ENCODE results near the gene ST8SIA1. TPM values are rescaled to one million over a fixed set of nuclear protein-coding genes. Genes with fewer than 3 reads are reported as not detected.
"Not testable (repeated sequence)": the region's sequence is repeated elsewhere in the genome, so short reads cannot be mapped to it uniquely, and the experiment has no call there.

The ST8SIA1 gene, protein sequence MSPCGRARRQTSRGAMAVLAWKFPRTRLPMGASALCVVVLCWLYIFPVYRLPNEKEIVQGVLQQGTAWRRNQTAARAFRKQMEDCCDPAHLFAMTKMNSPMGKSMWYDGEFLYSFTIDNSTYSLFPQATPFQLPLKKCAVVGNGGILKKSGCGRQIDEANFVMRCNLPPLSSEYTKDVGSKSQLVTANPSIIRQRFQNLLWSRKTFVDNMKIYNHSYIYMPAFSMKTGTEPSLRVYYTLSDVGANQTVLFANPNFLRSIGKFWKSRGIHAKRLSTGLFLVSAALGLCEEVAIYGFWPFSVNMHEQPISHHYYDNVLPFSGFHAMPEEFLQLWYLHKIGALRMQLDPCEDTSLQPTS
- polyA plus RNA-seq (2012; ENCODE audit: insufficient read depth, insufficient read length, low read depth): 0.86 TPM

DNA sequence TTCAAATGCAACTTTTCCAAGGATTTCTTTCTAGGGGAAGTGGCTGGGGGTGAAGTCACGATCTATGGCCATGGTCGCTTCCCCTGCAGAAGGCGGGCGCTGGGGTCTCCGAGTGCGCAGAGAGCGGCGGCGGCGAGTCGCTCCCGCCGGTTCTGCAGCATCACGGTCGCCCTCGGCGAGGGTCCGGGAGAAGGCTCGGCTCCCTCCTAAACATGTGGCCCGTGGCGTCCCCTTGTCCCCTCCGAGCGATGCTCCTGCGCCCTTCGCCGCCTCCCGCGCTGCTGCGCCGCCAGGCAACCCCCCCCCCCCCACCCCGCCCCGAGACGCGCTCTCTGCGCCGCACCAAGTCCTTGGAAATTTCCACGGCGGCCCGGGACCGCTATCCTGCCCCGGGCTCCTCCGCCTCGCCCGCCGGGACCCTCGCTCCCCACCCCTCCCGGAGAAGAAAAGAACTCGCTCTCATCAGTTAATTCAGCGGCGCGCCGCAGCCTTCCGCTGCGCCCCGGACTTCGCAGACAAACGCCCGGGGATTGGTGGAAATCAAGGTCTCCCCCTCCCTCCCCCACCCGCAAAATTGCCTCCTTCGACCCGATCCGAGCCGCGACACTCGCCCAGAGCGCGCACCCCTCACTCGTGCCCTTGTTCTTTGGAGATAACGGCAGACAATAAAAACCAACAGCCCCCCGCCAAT is at the start of gene ST8SIA1:
Gene ST8SIA1, minus strand, starts transcription at position 298 of the 691 bp plus-strand sequence. CDS start 475 bp downstream, outside the sequence.
- H3K27me3 ChIP-seq: peaks cover 42% of the 10 kb centered on the region
- TF ChIP-seq, protein P1, sequence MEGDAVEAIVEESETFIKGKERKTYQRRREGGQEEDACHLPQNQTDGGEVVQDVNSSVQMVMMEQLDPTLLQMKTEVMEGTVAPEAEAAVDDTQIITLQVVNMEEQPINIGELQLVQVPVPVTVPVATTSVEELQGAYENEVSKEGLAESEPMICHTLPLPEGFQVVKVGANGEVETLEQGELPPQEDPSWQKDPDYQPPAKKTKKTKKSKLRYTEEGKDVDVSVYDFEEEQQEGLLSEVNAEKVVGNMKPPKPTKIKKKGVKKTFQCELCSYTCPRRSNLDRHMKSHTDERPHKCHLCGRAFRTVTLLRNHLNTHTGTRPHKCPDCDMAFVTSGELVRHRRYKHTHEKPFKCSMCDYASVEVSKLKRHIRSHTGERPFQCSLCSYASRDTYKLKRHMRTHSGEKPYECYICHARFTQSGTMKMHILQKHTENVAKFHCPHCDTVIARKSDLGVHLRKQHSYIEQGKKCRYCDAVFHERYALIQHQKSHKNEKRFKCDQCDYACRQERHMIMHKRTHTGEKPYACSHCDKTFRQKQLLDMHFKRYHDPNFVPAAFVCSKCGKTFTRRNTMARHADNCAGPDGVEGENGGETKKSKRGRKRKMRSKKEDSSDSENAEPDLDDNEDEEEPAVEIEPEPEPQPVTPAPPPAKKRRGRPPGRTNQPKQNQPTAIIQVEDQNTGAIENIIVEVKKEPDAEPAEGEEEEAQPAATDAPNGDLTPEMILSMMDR (IDR thresholded peaks at IDR 0.05; ENCODE audit: low read depth, low read length): no peak
- no peaks in the 10 kb centered on the region for H3K4me1 ChIP-seq
- no peaks in the 10 kb centered on the region for H3K36me3 ChIP-seq
- no peaks in the 10 kb centered on the region for H3K9me3 ChIP-seq
- DNase-seq: peak; percentile 35
- peak within 1 kb of the TSS; percentile 71 for H3K4me3 ChIP-seq (ENCODE audit: low read depth, low read length)

DNA sequence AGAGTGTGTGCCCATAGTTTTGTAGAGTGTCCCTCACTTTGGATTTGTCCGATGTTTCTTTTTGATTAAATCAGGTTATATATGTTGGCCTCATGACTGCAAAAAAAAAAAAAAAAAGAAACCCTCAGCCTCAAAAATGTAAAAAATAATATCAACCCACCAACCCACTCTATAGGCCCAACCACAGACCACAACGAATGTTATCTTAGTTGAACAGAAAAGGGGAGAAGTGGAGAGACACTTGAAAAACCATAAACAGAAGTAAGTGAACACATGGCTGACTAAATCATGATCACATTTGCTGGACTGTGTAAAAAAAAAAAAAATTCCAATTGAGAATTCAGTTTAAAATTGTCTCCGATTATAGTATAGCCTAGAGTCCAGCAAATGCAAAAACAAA is 45.5 kb upstream of the ST8SIA1 start:
- Histone ChIP-seq H3K36me3 (no peaks in the 10 kb centered on the region), H3K4me1 (no peaks in the 10 kb centered on the region), H3K27me3 (no peaks in the 10 kb centered on the region), H3K9me3 (no peaks in the 10 kb centered on the region), H3K4me3 (ENCODE audit: low read depth, low read length) (no peak overlapping the region)
- DNase-seq: no peak
- TF ChIP-seq, protein P1 (IDR thresholded peaks at IDR 0.05; ENCODE audit: low read depth, low read length): no peak

DNA sequence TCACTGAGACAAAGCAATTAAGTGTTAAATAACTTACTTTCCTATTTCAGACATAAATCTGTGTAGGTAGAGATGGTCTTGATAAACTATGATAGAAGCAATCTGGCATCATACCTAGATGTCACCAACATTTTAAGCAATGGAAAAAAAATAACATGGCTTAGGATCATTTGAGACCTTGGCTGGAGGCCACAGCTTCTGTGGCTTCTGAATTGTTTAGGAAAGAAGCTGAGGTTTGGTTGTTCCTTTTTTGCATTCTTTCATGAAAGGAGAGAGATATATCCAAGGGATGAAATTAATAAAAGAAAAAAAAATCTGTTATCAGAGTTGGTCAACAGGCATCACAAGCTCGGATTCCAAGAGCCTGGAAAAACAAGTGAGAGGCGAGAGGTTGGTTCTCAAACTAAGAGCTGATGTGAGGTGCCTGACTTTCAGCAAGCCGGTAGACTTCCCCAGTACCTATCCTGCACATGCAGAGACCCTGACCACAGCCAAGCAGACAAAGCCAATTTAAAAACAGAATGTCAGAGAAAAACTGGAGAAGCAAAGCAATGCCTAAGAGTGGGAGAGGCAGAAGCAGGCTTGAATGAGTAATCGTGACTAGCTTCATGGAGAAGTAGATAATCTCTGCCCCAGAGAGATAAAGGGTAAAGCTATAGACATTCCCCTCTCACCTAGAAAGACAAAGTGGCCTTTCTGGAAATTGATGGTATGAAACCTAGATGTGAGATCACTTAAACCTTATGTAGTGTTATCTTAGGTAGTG is 43.4 kb upstream of the ST8SIA1 start:
- Histone ChIP-seq H3K27me3 (no peaks in the 10 kb centered on the region), H3K36me3 (no peaks in the 10 kb centered on the region), H3K4me3 (ENCODE audit: low read depth, low read length) (no peak overlapping the region), H3K9me3 (no peaks in the 10 kb centered on the region), H3K4me1 (no peaks in the 10 kb centered on the region)
- DNase-seq: no peak
- TF ChIP-seq, protein P1 (IDR thresholded peaks at IDR 0.05; ENCODE audit: low read depth, low read length): no peak

DNA sequence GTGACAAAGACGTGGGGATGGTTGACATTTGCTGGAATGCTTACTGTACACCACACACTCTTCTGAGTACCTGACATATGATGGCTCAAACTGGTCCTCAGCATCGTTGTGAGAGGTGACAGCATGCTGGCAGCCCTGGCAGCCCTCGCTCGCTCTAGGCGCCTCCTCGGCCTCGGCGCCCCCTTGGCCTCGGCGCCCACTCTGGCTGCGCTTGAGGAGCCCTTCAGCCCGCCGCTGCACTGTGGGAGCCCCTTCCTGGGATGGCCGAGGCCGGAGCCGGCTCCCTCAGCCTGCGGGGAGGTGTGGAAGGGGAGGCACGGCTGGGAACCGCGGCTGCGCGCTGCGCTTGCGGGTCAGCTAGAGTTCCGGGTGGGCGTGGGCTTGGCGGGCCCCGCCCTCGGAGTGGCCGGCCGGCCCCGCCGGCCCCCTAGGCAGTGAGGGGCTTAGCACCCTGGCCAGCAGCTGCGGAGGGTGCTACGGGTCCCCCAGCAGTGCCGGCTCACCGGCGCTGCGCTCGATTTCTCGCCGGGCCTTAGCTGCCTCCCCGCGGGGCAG is 42.2 kb upstream of the ST8SIA1 start:
- H3K9me3 ChIP-seq, DNase-seq, H3K4me1 ChIP-seq: not testable (repeated sequence)

DNA sequence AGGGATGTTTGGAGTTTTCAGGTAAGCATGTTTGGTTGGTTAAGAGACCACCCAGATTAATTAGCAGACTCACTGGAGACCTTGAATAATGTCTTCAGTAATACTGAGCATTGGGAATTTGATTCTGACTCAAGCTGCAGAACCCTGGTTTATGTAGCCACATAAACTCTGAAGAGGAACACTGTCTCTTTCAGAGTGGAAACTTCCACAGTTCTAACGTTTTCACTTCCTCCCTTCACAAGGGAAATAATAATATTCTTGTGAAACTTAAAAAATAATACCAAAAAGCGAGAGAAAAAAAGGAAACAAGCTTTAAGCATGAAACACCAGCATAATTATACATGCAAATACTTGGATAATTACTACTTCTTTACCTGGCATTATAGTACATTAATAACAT is 40.0 kb upstream of the ST8SIA1 start:
- no peak for DNase-seq
- TF ChIP-seq, protein P1 (IDR thresholded peaks at IDR 0.05; ENCODE audit: low read depth, low read length): no peak

More for the DNA sequence above, 42.2 kb upstream of the ST8SIA1 start:
- not testable (repeated sequence) for H3K36me3 ChIP-seq; H3K27me3 ChIP-seq; H3K4me3 ChIP-seq (ENCODE audit: low read depth, low read length)

DNA sequence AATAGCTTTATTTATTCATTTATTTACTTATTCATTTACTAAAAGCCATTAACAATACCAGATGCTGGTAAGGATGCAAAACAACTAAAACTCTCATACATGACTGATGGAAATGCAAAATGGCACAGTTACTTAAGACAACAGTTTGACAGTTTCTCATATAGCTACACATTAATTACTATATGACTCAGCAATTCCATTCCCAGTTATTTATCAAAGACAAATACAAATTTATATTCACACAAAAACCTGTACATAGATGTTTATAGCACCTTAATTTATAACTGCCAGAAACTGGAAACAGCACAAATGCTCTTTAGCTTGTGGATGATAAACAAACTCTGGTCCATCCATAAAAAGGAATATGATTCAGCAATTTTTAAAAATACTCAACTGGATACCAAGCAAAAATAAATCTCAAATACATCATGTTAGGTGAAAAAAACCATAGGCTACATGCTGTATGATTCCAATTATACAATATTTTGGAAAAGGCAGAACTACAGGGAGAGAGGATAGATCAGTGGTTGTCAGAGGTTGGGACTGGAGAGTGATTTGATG is 37.9 kb upstream of the ST8SIA1 start:
- Histone ChIP-seq H3K4me1 (no peaks in the 10 kb centered on the region), H3K36me3 (no peaks in the 10 kb centered on the region), H3K4me3 (ENCODE audit: low read depth, low read length) (no peak overlapping the region), H3K27me3 (no peaks in the 10 kb centered on the region), H3K9me3 (no peaks in the 10 kb centered on the region)
- TF ChIP-seq, protein P1 (IDR thresholded peaks at IDR 0.05; ENCODE audit: low read depth, low read length): no peak
- no peak for DNase-seq

More for the DNA sequence above, 40.0 kb upstream of the ST8SIA1 start:
- Histone ChIP-seq H3K4me3 (ENCODE audit: low read depth, low read length) (no peak overlapping the region), H3K27me3 (no peaks in the 10 kb centered on the region), H3K9me3 (no peaks in the 10 kb centered on the region), H3K36me3 (no peaks in the 10 kb centered on the region), H3K4me1 (no peaks in the 10 kb centered on the region)

Data from BE2C (cell line).